ENCODE results near the gene MAML2.

DNA sequence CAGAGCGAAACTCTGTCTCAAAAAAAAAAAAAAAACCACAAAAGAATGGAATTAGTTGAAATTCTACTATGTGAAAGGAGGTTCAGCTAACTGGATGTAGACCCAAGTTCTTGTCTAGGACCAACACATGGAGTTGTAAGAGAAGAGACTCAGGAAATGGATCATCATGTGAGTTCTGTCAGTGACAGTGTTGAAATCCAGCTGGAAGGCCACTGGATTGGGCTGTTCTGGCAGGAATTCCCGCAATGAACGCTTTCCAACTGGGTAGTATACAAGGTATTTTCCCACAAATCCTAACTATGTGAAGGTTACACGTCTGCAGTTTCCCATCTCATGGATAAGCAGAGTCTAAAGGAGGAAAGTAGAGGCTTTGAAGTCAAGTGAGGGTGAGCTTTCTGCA, 151.2 kb downstream of the MAML2 start:
- TF ChIP-seq, protein P1, sequence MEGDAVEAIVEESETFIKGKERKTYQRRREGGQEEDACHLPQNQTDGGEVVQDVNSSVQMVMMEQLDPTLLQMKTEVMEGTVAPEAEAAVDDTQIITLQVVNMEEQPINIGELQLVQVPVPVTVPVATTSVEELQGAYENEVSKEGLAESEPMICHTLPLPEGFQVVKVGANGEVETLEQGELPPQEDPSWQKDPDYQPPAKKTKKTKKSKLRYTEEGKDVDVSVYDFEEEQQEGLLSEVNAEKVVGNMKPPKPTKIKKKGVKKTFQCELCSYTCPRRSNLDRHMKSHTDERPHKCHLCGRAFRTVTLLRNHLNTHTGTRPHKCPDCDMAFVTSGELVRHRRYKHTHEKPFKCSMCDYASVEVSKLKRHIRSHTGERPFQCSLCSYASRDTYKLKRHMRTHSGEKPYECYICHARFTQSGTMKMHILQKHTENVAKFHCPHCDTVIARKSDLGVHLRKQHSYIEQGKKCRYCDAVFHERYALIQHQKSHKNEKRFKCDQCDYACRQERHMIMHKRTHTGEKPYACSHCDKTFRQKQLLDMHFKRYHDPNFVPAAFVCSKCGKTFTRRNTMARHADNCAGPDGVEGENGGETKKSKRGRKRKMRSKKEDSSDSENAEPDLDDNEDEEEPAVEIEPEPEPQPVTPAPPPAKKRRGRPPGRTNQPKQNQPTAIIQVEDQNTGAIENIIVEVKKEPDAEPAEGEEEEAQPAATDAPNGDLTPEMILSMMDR (IDR thresholded peaks at IDR 0.05) = no peak
- TF ChIP-seq POLR2A (IDR thresholded peaks at IDR 0.05) = no peak
